HG02759 (cell line): ENCODE results near the gene SORBS1.

Experiments used
- ATAC-seq: cut with Tn5 transposase; IDR thresholded peaks from one replicate; pipeline ENCODE4 v1.9.1; 2021; ENCODE audit warnings: mild to moderate bottlenecking, moderate library complexity; ENCODE audit not compliant: unreplicated experiment

Gene SORBS1

GRCh38 chr10:95416270-95416669 lies 144.9 kb downstream of the SORBS1 start:
- ATAC-seq: no peak

- no peak for ATAC-seq
These were observed 145.5 kb downstream of the SORBS1 start for GRCh38 chr10:95415621-95416031.

- ATAC-seq: no peak
These were observed 146.2 kb downstream of the SORBS1 start for GRCh38 chr10:95414844-95415485.

- no peak for ATAC-seq
These were observed 146.9 kb downstream of the SORBS1 start for GRCh38 chr10:95414016-95414830.

- ATAC-seq: no peak
These were observed 147.6 kb downstream of the SORBS1 start for GRCh38 chr10:95413588-95413987.

- no peak for ATAC-seq
These were observed 149.5 kb downstream of the SORBS1 start for GRCh38 chr10:95411635-95412034.

GRCh38 chr10:95408983-95409873 lies 151.9 kb downstream of the SORBS1 start:
- no peak for ATAC-seq

GRCh38 chr10:95408148-95408960 lies 152.8 kb downstream of the SORBS1 start:
- no peak for ATAC-seq

- ATAC-seq: no peak
These were observed 153.6 kb downstream of the SORBS1 start for GRCh38 chr10:95407546-95407945.

GRCh38 chr10:95406651-95407280 lies 154.4 kb downstream of the SORBS1 start:
- ATAC-seq: no peak

- no peak for ATAC-seq
These were observed 155.5 kb downstream of the SORBS1 start for GRCh38 chr10:95405655-95406054.

GRCh38 chr10:95404864-95405263 lies 156.3 kb downstream of the SORBS1 start:
- ATAC-seq: no peak

GRCh38 chr10:95404462-95404858 lies 156.7 kb downstream of the SORBS1 start:
- no peak for ATAC-seq

GRCh38 chr10:95403700-95404461 lies 157.3 kb downstream of the SORBS1 start:
- ATAC-seq: no peak

GRCh38 chr10:95401704-95402469 lies 159.3 kb downstream of the SORBS1 start:
- ATAC-seq: no peak

GRCh38 chr10:95400787-95401186 lies 160.4 kb downstream of the SORBS1 start:
- no peak for ATAC-seq

- no peak for ATAC-seq
These were observed 162.0 kb downstream of the SORBS1 start for GRCh38 chr10:95399183-95399582.

- ATAC-seq: no peak
These were observed 163.4 kb downstream of the SORBS1 start for GRCh38 chr10:95397747-95398146.
